Neural cell (in vitro differentiated cells): ENCODE measurements around the gene PDYN.

Source experiments
- EZH2 ChIP-seq: fragments of 200-600, 300-800 bp; shearing (Covaris generic), sonication (generic); IDR thresholded peaks from 2 replicates; pipeline ENCODE4 v1.6.1; 2014; ENCODE audit warnings: antibody characterized with exemption, low read length, borderline replicate concordance, mild to moderate bottlenecking; ENCODE audit not compliant: insufficient read depth, poor library complexity, severe bottlenecking
- POLR2AphosphoS5 ChIP-seq: IDR thresholded peaks from 2 replicates; pipeline ENCODE4 v1.6.1; 2012
- SMC3 ChIP-seq: fragments of 450-650 bp; conservative IDR thresholded peaks from 2 replicates; pipeline ENCODE4 v1.6.1; 2014; ENCODE audit warnings: antibody characterized with exemption, mild to moderate bottlenecking, moderate library complexity; ENCODE audit not compliant: poor library complexity
- TAF1 ChIP-seq: IDR thresholded peaks from 2 replicates; pipeline ENCODE4 v1.6.1; 2012; ENCODE audit warnings: low read depth
- TF ChIP-seq, protein P1 (sequence below): IDR thresholded peaks from 2 replicates; pipeline ENCODE4 v1.6.1; 2012; ENCODE audit warnings: borderline replicate concordance
- TF ChIP-seq, protein P2 (sequence below): fragments of 450-650 bp; IDR thresholded peaks from 2 replicates; pipeline ENCODE4 v1.5.1; 2014; ENCODE audit warnings: antibody characterized with exemption, mild to moderate bottlenecking, moderate library complexity; ENCODE audit not compliant: poor library complexity, severe bottlenecking

DNA sequence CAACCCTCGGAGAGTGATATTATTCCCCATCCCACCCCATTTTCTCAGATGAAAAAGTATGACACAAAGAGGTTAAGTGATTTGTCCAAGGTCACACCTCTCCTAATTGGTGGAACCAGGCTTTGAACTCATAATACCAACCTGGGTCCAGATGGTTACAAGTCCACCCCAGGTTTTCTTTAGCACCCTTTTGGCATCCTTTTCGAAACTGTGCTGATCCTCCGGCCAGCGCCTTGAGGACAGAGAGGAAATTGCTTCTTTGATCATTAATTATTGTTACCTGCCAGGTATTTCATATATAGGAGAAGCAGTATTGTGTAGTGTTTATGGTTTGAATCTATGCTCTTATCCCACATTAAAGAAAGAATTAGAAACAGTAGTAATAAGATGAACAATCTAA, 29.3 kb upstream of the PDYN start:
- TF ChIP-seq SMC3 (no peak), POLR2AphosphoS5 (no peak), EZH2 (no peak), TAF1 (no peak)
- TF ChIP-seq, protein P1, sequence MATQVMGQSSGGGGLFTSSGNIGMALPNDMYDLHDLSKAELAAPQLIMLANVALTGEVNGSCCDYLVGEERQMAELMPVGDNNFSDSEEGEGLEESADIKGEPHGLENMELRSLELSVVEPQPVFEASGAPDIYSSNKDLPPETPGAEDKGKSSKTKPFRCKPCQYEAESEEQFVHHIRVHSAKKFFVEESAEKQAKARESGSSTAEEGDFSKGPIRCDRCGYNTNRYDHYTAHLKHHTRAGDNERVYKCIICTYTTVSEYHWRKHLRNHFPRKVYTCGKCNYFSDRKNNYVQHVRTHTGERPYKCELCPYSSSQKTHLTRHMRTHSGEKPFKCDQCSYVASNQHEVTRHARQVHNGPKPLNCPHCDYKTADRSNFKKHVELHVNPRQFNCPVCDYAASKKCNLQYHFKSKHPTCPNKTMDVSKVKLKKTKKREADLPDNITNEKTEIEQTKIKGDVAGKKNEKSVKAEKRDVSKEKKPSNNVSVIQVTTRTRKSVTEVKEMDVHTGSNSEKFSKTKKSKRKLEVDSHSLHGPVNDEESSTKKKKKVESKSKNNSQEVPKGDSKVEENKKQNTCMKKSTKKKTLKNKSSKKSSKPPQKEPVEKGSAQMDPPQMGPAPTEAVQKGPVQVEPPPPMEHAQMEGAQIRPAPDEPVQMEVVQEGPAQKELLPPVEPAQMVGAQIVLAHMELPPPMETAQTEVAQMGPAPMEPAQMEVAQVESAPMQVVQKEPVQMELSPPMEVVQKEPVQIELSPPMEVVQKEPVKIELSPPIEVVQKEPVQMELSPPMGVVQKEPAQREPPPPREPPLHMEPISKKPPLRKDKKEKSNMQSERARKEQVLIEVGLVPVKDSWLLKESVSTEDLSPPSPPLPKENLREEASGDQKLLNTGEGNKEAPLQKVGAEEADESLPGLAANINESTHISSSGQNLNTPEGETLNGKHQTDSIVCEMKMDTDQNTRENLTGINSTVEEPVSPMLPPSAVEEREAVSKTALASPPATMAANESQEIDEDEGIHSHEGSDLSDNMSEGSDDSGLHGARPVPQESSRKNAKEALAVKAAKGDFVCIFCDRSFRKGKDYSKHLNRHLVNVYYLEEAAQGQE, result no peak
- TF ChIP-seq, protein P2, sequence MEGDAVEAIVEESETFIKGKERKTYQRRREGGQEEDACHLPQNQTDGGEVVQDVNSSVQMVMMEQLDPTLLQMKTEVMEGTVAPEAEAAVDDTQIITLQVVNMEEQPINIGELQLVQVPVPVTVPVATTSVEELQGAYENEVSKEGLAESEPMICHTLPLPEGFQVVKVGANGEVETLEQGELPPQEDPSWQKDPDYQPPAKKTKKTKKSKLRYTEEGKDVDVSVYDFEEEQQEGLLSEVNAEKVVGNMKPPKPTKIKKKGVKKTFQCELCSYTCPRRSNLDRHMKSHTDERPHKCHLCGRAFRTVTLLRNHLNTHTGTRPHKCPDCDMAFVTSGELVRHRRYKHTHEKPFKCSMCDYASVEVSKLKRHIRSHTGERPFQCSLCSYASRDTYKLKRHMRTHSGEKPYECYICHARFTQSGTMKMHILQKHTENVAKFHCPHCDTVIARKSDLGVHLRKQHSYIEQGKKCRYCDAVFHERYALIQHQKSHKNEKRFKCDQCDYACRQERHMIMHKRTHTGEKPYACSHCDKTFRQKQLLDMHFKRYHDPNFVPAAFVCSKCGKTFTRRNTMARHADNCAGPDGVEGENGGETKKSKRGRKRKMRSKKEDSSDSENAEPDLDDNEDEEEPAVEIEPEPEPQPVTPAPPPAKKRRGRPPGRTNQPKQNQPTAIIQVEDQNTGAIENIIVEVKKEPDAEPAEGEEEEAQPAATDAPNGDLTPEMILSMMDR, result no peak
